Neutrophil (primary cell): ENCODE results near the gene HMOX1.
A peak's percentile ranks its signal among the peaks of the same experiment; 100 is the strongest.

Source experiments
- H3K27ac ChIP-seq: fragments of 200-600 bp; sonication (generic); 2 replicates; pipeline ENCODE4 v1.5.1; 2016; ENCODE audit warnings: mild to moderate bottlenecking, moderate library complexity
- H3K27me3 ChIP-seq: fragments of 200-600 bp; sonication (generic); 2 replicates; pipeline ENCODE4 v1.6.0; 2016; ENCODE audit warnings: mild to moderate bottlenecking
- H3K36me3 ChIP-seq: fragments of 200-600 bp; sonication (generic); 2 replicates; pipeline ENCODE4 v1.5.1; 2017
- H3K4me1 ChIP-seq, 2 experiments: fragments of 200-600 bp in 1 of 2; sonication (generic) in 1 of 2; 1 replicate in 1 of 2; 2 replicates in 1 of 2; pipeline versions ENCODE4 v1.5.1 to v1.6.1; 2013 to 2016; ENCODE audit warnings: low read depth in 1 of 2, low read length in 1 of 2, mild to moderate bottlenecking in 1 of 2, moderate library complexity in 1 of 2; ENCODE audit not compliant: control insufficient read depth in 1 of 2, insufficient read depth in 1 of 2
- H3K4me3 ChIP-seq, 2 experiments: fragments of 200-600 bp in 1 of 2; sonication (generic) in 1 of 2; 1 replicate in 1 of 2; 2 replicates in 1 of 2; pipeline ENCODE4 v1.5.1; 2013 to 2016; ENCODE audit warnings: low read depth in 1 of 2, low read length in 1 of 2, mild to moderate bottlenecking in 1 of 2, moderate library complexity in 1 of 2
- H3K9me3 ChIP-seq: fragments of 200-600 bp; sonication (generic); 2 replicates; pipeline ENCODE4 v1.5.1; 2016
- CTCF ChIP-seq: fragments of 200-600 bp; sonication (generic); IDR thresholded peaks from 2 replicates; pipeline ENCODE4 v1.5.1; 2016; ENCODE audit warnings: antibody characterized with exemption

The HMOX1 gene

GRCh38 chr22:35343664-35344550, 37.0 kb upstream of the HMOX1 start:
- Histone ChIP-seq H3K36me3 (peaks cover 100% of the 10 kb centered on the region), H3K4me1 (no peaks in the 10 kb centered on the region), H3K27ac (no peak overlapping the region), H3K27me3 (no peaks in the 10 kb centered on the region), H3K9me3 (no peaks in the 10 kb centered on the region), H3K4me3 (no peak overlapping the region)
- TF ChIP-seq CTCF = no peak

- no peaks in the 10 kb centered on the region for H3K27me3 ChIP-seq
- no peaks in the 10 kb centered on the region for H3K9me3 ChIP-seq
- peaks cover 0 to under 1% of the 10 kb centered on the region in 2 experiments for H3K4me1 ChIP-seq
- TF ChIP-seq CTCF = no peak
- no peak overlapping the region for H3K27ac ChIP-seq
- H3K36me3 ChIP-seq = peaks cover 90% of the 10 kb centered on the region
- H3K4me3 ChIP-seq = no peak overlapping the region
These were observed 35.8 kb upstream of the HMOX1 start for GRCh38 chr22:35344956-35345690.

- peak overlapping the region; percentile 10 for H3K27ac ChIP-seq
- peaks cover 82% of the 10 kb centered on the region for H3K36me3 ChIP-seq
- TF ChIP-seq CTCF = no peak
- H3K9me3 ChIP-seq = no peaks in the 10 kb centered on the region
- H3K4me3 ChIP-seq = no peak overlapping the region
- peaks cover 7 to 8% of the 10 kb centered on the region in 2 experiments for H3K4me1 ChIP-seq
- peaks cover 4% of the 10 kb centered on the region for H3K27me3 ChIP-seq
These were observed 34.9 kb upstream of the HMOX1 start for GRCh38 chr22:35345808-35346505.

GRCh38 chr22:35346596-35347220, 34.2 kb upstream of the HMOX1 start:
- H3K9me3 ChIP-seq = no peaks in the 10 kb centered on the region
- H3K4me3 ChIP-seq = no peak overlapping the region
- TF ChIP-seq CTCF = no peak
- no peak overlapping the region for H3K27ac ChIP-seq
- H3K4me1 ChIP-seq = peaks cover 14% of the 10 kb centered on the region in 2 experiments
- peaks cover 12% of the 10 kb centered on the region for H3K27me3 ChIP-seq
- H3K36me3 ChIP-seq = peaks cover 74% of the 10 kb centered on the region

- peaks cover 19% of the 10 kb centered on the region for H3K27me3 ChIP-seq
- TF ChIP-seq CTCF = no peak
- H3K9me3 ChIP-seq = no peaks in the 10 kb centered on the region
- no peak overlapping the region for H3K27ac ChIP-seq
- H3K4me3 ChIP-seq = no peak overlapping the region
- H3K36me3 ChIP-seq = peaks cover 67% of the 10 kb centered on the region
- H3K4me1 ChIP-seq = peaks cover 20% of the 10 kb centered on the region in 2 experiments
These were observed 33.4 kb upstream of the HMOX1 start for GRCh38 chr22:35347462-35347861.
